Measurements from ENCODE around the gene PDLIM4.

PDLIM4 gene

DNA sequence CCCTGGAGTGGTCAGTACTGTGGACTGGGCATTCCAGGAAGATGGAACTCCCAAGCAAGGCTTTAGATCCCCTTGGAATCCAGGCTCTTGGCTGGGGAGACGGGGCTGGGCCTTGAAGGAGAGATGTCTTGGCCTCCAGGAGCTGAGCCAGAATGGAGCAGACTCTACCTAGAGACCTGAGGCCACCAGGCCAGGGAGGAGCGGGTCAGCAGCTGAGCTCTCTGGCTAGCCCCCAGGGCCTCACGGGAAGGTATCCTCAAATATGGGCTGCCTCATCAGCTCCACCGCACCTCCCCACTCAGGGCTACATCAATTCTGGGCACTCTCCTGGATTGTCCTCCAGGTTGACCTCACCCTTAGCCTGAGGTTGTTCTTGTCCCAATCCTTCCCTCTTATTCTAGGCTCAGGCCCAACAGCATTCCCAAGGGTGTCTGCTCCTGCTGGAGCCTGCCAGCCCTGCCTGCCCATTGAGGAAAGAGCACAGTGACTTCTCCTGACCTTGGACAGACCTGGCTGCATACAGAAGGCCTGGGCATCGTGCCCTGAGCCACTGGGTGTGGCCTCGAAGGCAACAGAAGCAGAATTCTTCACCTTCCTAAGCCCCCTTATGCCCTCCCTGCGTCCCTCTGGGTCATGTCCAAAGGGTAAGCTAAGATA is 3.0 kb upstream of the PDLIM4 start:
- no peak for DNase-seq

DNA sequence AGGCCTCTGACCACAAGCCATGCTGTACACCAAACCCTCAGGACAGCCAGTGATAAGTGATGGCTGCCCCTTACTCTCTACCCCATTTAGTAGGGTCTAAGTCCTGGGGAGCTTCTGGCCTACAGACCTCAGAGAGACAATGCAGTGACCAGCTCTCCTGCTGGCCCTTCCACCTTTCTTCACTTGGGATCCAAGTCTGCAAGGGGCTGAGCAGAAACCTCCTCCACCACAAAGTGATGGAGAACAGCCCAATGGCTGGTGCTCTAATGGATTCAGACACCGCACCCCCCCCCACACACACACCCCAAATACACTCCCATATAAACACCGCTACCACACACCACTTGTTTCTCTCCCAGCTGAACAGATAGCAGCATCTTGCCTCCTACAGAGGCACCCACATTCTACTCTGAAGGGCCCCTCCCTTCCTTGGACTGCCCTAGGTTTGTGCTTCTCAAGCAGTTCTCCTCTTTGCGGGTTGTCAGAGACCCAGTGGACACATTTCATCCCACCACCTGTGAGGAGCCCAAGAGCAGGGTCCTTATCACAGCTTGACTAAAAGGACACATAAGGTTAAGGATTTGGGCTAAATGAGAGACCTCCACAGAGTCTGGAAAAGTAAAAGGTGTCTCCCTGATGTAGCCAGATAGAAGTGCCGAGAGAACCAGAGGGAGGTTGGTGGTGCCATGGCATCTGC is 1.3 kb upstream of the PDLIM4 start:
- DNase-seq = no peak

DNA sequence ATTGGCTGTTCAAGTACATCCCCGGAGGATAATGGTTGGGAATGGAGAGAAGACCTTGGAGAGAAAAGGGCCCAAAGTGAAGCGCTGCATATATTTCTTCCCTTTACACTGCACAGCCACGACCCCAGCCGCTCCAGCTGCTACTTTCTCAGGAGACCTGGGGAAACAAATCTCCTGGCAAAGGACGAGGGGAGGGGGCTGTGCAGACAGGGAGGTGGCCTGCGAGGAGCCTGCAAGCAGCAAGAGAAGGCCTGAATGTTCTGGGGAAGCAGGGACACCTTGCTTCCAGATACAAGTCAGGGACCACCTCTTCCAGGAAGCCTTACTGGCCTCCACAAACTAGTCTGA is 739 bp upstream of the PDLIM4 start:
- DNase-seq = no peak

DNA sequence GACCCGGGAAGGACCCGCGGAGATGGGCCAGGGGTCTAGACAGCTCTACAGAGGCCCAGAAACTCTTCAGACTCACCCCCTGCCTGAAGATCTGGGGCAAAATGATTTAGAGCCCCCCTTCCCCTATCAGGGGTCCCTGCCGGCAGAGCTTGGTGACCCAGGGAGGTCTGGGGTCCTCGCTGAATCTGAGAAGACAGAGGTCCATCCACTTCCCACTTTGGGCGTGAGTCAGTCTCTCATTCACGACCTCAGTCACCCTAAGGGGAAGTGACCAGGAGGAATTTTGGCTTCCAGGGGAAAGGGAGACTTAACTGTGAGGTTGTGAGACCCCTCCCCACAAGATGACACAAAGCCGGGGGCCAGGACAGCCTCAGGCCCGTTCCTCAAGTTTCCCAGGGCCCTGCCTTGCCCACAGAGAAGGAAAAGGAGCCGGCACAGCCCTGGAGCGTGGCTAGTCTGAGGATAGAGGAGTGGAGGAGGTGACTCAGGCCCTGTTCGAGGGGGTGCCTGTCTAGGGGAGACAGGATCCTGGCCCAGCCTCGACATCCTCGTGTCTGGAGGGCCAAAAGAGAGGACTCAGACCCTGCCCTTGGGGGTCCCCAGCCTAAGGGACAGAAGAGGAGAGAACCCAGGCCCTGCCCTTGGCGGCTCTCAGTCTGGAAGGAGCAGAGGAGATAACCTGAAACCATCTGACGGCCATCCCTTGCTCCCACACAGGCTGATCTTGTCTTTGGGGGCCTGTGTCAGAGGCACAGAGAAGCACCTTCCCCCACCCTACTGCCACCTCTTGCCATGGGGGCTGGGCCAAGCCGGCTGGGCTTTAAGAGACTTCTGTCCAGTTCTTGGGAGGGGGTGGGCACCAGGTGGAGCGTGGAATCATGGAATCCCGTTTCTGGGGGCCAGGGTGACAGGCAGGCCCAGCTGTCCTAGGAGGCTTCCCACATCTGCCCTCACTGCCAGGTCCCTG is 889 bp downstream of the PDLIM4 start:
- DNase-seq = no peak

DNA sequence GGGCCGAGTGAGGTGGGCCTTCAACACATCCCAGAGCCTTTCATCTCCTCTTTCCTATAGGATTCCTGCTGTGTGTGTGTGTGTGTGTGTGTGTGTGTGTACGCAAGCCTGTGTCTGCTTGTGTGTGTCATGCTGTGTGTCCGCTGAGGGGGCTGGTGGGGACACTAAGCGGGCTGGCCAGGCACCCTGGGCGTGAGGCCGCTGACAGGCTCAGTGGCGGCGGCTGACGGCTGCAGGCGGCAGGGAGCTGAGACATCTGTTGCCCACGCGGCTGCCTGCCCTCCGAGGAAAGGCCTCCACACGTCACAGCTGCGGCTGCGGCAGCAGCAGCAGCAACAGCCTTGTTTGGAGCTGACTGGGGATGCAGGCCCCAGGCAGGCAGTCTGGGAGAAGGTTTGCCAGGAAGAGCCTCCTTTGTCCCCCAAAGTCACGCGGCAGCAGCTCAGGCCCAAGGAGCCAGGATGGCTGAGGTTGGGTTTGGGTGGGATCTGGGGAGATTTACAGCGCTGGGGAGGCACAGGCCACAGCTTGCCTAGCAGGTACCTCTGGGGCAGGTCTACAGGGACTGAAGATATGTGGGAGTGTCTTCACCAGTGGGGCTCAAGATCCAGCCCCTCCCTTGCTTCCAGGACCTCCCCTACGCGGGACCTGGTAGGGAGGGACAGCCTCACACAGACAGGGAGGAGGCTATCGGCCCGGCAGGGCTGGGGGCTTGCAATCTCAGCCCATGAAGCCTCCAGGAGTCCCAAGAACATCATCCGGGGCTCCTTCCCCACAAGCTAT is 1.8 kb downstream of the PDLIM4 start:
- DNase-seq = no peak

DNA sequence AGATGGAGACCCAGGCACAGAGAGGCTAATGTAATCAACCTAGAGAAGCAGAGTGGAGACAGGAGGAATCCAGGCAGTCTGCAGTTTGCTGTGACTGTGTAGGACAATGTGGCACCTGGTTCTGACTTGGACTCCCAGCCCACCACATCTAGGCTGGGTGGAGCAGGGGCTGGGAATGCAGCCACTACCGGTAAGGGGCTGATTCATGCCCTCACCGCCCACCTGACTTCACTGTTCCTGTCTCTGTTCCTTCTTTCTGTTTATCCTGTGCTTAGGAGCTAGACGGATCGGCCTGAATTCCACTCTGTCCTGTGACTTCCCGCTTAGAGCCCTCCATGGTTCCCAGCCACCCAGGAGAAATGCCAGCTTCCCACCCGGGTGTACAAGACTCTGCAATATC is 2.6 kb downstream of the PDLIM4 start:
- DNase-seq = no peak

DNA sequence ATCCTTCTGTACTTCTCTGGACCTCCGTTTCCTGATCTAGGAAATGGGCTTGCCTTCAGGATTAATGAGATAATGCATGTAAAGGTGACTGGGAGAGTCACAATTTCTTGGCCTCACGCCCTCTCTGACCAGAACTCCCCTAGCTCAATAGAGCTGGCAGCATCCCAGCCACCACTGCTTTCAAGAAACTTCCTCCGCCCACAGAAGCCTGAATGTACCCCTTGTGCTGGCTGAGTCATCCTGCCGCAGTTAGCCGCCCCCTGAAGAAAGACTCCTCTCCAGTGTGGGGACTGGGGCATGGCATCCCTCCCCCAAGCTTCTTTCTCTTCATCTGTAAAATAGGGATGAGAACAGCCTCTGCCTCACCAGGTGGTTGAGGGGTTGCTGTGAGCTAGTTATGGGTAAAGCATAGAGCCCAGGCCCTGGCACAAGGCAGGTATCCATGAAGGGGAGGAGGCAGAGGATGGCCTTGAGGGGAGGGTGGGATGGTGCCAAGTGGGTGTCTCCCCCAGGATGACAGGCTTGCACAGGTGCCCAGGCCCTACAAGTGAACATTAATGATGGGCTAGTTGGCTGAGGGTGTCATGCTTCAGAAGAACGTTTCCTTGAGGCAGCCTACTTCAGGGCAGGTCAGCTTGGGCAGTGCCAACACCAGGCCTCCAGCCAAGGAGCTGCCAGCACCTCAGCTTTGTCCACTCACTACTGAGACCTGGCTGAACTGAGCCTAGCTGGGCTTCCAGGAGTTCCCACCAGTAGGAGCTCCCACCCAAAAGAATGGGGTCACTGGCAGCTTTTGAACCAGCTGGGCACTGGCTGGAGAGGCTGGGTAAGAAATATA is 3.4 kb downstream of the PDLIM4 start:
- no peak for DNase-seq

DNA sequence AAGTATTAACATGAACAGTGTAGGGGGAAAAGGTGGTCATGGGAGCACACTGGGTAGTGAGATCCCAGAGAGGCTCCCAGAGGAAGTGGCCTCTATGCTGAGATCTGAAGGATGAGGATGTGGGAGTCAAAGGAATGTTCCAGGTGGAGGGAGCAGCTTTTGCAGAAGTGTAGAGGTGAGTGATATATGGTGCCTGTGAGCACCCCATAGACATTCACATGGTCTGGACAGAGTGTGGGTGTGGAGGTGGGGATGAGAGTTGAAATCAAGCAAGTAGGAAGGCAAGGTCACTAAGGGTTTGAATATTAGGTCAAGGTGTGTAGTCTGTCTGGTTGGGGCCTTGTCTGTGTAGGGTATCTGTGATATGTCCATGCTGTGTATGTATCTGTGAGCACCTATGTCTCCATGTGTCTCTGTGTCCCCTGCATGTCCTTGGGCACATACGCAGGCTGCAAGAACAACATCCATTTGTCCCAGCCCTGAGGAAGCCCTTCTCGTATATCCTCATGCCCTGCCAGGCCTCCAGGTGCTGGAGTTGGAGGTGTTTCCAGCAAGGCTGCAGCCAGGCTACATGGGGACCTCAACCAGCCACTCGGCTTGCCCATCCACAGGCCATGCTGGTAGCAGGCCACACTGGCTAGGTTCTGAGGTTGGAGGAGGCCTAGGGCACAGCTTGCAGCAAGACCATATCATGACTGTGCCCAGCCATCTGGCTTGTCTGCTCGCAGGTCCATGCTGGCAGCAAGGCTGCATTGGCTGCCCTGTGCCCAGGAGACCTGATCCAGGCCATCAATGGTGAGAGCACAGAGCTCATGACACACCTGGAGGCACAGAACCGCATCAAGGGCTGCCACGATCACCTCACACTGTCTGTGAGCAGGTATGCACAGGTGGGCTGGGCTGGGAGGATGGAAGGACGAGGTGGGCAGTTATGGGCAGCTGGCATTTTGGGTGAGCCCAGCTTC is 4.7 kb downstream of the PDLIM4 start:
- DNase-seq = no peak

DNA sequence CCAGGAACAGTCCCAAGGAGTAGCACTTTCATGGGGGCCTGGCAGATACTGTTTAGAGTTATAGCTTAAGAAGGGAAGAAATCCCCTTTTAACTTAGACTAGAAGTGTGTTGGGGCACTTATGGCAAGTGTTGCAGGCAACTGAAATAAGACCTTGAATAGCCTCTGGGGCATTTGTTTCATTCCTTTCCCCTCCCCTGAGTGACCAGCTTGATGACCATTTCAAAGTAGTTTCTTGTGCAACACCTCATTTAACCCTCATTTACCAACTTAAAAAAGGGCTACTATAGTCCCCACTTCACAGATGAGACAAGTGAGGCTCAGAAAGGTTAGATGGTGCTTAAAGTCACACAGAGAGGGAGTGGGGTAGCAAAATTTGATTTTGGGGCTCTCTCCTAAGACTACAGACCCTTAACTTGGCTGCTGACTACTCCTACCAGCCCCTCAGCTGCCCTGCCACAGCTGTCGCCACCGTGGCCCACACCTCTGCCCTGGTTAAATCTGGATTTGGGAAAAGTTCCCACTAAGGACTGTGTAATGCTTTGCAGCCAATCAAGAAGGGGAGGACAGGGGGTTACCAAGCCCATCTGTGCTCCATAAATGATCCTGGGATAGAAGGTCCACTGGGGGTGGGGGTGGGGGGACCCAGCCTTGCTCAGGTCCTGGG is 5.5 kb downstream of the PDLIM4 start:
- DNase-seq = no peak

DNA sequence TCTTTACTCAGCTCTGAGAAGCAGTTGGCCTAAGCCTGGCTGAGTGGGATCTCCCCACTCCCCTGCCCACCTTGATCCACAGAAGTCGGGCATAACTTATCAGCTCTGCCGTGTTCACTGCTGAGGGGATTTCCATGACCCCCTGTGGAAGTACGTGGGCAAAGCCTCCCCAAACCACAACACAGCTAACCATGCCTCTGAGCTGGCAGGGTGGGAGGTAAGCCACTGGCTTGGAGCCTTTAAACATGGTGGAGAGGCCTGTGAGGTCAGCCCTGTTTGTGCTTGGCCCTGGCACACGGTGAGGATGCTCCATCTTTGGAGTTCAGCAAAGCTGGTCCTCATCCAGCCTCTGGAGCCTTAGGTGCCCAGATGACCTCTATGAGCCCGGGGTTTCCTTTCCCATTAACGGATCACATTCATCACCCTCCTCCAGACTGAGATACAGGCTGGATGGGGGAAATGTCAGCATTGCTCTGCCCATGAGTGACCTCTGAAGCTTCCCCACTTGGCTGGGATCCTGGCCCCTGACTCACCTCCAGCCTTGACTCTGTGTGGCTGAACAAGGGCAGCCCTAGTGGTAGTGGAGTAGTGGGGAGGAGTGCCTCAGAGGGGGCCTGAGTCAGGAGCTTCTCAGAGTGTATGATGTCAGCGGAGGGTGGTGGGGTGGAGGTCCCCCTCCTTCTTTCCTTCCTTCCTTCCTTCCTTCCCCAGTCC is 6.2 kb downstream of the PDLIM4 start:
- no peak for DNase-seq

DNA sequence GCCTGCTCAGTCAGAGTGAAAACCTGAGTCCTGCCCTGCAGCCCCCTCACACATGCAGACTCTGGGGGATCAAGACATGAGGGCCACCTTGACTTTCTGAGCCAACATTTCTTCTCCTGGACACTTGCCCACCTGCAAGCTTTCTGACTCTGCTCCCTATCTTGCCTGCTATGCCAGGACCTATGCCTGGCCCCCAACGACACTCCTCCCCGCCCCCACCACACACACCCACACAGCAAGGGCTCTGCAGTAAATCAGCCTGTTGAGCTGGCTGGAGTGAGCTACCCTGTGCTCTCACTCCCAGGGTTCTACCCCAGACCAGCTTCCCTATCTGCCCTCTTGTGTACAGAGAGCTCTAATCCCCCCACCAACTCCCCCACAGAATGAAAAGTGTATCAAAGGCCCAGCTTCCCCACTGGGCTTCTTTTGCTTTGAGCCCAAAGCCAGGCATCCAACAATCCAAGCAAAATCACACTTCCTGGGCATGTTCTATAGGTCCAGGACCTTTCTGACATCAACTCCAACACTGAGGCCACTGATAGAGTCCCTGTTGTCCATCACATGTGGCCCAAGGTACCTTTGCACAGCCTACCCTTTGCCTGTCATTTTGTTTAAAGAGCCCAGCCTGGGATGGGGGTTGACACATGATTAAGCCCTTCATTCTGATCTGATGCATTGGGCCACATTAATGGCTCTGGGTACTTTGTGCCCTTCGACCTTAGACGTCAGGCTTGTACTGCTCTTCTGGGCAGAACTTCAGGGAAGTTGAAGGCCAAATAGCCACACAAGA is 7.2 kb downstream of the PDLIM4 start:
- no peak for DNase-seq

DNA sequence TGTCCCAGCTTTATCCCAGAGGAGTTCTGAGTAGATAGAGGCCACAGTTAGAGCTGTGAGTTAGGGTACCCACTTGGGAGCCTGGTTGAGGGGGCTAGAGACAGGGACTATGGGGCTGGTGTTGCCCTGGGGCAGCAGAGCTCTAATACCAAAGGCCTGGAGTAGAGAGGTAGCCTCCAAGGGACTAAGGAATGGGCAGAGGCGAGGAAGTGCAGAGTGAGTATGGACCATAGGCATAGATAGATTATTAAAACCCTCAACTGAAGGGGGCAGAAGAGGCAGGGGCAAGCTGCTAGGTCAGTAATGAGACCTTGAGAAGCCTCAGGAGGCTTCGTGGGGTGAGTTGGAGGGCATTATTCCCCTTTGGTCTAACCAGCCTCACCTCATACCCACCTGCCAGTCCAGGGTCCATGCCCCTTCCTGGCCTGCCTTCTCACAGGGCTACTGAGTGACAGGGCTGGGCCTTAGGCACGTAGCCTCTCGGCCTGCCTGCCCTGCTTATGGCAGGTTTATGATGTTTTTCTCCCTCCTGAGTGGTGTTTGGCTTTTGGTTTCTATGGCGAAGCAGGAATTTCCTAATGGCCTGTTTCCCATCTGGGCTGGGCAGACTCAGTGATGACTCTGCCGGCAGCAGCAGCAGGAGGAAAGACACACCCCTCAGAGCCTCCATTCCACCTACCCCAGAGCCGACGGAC is 8.0 kb downstream of the PDLIM4 start:
- peak; percentile 40 for DNase-seq

DNA sequence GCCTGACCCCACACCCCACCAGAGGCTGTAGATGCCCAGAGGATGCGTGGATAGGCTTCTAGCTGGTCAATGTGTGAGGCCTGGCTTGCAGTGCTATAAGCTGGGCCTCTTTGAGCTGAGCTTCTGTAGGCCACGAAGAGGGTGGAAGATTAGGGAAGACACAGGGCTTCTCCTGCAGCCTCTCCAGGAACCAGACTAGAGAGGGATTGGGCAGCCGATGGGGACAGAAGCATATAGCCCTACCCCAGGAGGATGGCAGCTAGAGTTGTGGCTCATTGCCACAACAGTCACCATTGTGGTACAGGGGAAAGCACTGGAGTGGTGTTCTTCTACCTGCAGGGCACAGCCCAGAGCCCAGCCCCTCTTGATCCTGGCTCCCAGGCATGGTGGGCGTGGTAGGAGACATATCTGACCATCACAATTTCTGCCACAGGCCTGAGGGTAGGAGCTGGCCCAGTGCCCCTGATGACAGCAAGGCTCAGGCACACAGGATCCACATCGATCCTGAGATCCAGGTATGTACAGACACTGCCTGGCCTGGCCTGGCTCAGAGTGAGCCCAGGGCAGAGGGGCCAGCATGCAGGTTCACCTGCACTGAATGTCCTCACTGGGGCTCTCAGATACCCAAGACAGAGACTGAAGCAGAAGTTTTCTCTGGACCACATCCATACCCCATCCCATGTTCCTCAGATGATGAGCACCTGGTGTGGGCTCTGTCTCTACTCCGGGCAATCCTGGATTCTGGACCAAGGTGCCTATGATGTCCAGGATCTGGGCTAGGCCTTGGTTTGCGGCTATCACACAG is 8.7 kb downstream of the PDLIM4 start:
- DNase-seq = no peak

DNA sequence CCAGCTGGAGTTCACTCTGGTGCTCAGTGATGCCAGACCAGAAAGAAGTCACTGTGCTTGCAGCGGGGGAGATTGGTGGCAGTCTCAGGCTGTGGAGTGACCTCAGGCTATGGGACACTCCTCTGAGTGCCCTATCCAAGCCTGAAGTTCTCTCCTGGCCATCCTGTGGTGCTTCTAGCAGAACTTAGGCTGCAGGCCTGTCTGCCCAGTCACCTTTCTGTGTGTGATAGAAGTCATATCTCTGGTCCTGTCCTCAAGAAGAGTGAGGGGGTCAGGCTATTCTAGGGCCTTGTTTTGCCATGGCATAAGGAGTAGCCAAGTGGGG is 9.3 kb downstream of the PDLIM4 start:
- DNase-seq = no peak

DNA sequence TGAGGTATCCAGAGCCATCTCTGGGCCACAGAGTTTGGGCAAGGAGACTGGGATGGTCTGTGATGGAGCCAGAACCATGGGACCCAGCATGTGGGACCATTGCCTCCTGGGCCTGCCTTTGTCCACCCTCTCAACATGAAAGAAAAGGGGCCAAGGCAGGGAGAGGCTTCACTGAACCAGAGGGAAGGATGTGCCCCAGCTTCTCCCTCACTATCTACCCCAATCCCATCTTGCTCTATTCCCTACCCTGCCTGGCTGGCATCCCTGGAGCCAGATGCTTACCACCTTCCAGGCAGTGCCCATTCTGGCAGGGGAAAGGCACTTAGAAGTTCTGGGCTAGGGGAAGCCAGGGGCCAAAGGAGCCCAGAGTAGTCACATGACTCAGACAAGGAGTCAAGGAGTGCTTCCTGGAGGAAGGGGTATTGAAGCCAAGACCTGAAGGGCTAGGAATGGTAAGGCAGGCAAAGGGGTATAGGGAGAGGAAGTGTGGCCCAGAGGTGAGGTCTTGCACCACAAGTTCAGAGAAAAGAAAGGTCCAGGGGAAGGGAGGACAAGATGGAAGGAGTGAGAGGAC is 9.8 kb downstream of the PDLIM4 start:
- DNase-seq = no peak

DNA sequence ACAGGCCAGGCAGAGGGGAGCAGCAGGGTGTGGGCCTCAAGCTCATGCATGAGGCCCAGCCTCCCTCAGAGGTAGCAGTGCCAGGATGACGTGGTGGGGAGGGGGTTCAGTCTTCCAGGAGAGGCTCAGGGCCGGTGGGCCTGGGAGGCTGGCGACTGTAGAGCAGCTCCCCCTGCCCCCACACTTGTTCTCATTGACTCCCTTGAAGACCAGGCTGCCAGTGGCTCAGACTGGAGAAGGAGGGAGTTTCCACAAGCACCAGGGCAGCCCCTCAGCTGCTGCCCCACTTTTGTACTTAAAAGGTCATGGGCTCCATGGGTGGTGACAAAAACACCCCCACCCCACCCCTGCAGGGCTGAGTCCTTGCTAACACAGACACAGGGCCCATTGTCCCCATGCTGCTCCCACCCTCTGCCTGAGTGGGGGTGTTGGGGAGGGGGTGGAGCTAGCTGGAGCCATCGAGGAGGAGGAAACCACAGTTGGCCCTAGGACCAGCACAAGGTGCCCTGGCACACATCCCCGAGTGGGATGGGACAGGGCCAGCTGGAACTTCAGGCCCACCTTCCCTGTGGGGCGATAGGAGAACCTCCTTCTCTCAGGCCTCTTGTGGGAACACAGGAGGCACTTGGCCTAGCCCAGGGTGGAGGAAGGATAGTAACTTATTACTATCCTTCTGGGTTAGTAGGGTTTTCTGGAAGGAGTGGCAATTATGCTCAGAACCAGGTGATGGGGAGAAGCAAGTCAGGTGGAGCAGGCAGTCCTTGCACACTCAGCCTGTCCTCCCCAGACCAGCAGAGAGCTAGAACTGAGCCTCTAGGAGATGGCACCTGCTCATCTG is 10.7 kb downstream of the PDLIM4 start:
- DNase-seq = no peak

Measured in NCI-H748 treated with DMSO at 0.1 percent for 48 hours (cell line).